ENCODE measurements around the gene LRRC15. TPM values are rescaled to one million over a fixed set of nuclear protein-coding genes. Genes with fewer than 3 reads are reported as not detected.

The LRRC15 gene
- total and polyA plus RNA-seq, 2 donors: 0.33 to 0.55 TPM

- WGBS: 88% methylated on average over 20 of the region's 20 CpGs
- Histone ChIP-seq H3K4me1 (ENCODE audit: control insufficient read depth in 2 of 2, insufficient read depth in 2 of 2, low read length in 2 of 2) (no peaks in the 10 kb centered on the region), H3K27ac (ENCODE audit: low read depth in 1 of 2, low read length in 1 of 2) (no peak overlapping the region), H3K36me3 (ENCODE audit: control insufficient read depth in 2 of 2, insufficient read depth in 2 of 2, low read length in 1 of 2) (no peaks in the 10 kb centered on the region), H3K27me3 (ENCODE audit: control insufficient read depth in 2 of 2, insufficient read depth in 1 of 2, low read length in 1 of 2) (peaks cover 0 to 40% of the 10 kb centered on the region in 2 donors), H3K4me3 (ENCODE audit: low read length in 2 of 2) (no peak overlapping the region), H3K9me3 (ENCODE audit: control insufficient read depth in 2 of 2, insufficient read depth in 1 of 2, low read length in 1 of 2) (no peaks in the 10 kb centered on the region)
- no peak for DNase-seq (ENCODE audit: low read depth in 6 of 9, low spot score in 9 of 9)
Observed at GRCh38 chr3:194382196-194382891, 12.8 kb upstream of the LRRC15 start.

DNA sequence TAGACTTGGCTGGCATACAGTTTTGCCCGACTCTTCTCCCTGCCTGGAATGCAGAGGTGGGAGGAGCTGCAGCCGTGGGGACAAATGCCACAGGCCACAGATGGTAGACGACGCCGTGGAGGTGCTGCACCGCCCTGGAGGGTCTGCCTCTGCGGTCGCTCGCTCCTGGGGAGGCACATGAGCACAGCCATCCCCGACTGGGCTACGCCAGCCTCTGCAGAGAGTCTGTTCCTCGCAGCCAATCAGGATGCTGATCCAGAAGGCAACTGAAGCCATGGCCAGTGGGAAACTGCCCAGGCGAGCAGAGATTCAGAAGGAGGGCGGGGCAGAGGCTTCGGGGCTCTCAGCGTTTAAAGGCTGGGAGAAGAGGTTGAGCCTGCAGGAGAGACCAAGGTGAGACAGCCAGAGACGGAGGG, 11.9 kb upstream of the LRRC15 start:
- WGBS: 85% methylated on average over 17 of the region's 17 CpGs
- no peak for DNase-seq (ENCODE audit: low read depth in 6 of 9, low spot score in 9 of 9)
- peaks cover 0 to 45% of the 10 kb centered on the region in 2 donors for H3K27me3 ChIP-seq (ENCODE audit: control insufficient read depth in 2 of 2, insufficient read depth in 1 of 2, low read length in 1 of 2)
- H3K9me3 ChIP-seq (ENCODE audit: control insufficient read depth in 2 of 2, insufficient read depth in 1 of 2, low read length in 1 of 2): no peaks in the 10 kb centered on the region
- no peaks in the 10 kb centered on the region for H3K36me3 ChIP-seq (ENCODE audit: control insufficient read depth in 2 of 2, insufficient read depth in 2 of 2, low read length in 1 of 2)
- no peak overlapping the region for H3K4me3 ChIP-seq (ENCODE audit: low read length in 2 of 2)
- no peaks in the 10 kb centered on the region for H3K4me1 ChIP-seq (ENCODE audit: control insufficient read depth in 2 of 2, insufficient read depth in 2 of 2, low read length in 2 of 2)
- H3K27ac ChIP-seq (ENCODE audit: low read depth in 1 of 2, low read length in 1 of 2): no peak overlapping the region

DNA sequence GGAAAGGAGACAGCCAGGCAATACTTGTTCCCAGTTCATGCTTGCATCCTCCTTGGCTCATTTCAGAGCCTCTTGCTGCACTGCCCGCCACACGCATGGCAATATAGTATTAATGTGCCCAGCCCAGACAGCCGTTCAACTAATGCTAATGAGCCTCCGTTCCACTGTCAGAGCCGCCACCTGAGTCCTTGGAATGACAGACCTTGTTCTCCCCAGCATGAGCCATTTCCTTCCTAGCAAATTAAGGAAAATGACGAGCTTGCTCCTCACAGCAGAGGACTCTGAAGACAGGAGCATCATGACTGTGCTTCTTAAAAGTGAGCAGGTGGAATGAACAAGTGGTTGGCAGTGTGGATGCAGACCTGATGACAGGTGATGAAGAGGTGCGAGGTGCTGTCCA, 10.8 kb upstream of the LRRC15 start:
- Histone ChIP-seq H3K9me3 (ENCODE audit: control insufficient read depth in 2 of 2, insufficient read depth in 1 of 2, low read length in 1 of 2) (no peaks in the 10 kb centered on the region), H3K4me1 (ENCODE audit: control insufficient read depth in 2 of 2, insufficient read depth in 2 of 2, low read length in 2 of 2) (no peaks in the 10 kb centered on the region), H3K36me3 (ENCODE audit: control insufficient read depth in 2 of 2, insufficient read depth in 2 of 2, low read length in 1 of 2) (no peaks in the 10 kb centered on the region), H3K4me3 (ENCODE audit: low read length in 2 of 2) (no peak overlapping the region), H3K27me3 (ENCODE audit: control insufficient read depth in 2 of 2, insufficient read depth in 1 of 2, low read length in 1 of 2) (peaks cover 0 to 52% of the 10 kb centered on the region in 2 donors), H3K27ac (ENCODE audit: low read depth in 1 of 2, low read length in 1 of 2) (no peak overlapping the region)
- DNase-seq (ENCODE audit: low read depth in 6 of 9, low spot score in 9 of 9): no peak
- WGBS: 93% methylated on average over 7 of the region's 7 CpGs

DNA sequence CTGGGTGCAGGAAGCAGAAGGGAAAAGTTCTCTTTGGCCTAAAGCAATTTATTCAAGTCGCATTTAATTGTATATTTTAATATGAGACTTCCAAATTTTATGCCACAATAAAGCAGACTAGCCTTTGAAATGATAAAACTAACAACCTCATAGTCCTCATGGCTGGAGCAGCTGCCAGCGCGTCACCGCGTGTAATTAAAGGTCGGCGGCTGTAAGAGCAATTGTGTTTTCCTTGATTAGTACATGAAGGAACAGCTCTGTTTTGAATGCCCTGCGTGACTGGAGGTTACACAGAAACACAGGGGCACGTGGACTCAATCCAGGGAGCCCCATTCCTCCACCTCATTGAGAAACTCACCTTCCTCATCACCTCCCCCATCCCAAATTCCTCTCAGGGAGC, 10.1 kb upstream of the LRRC15 start:
- H3K27me3 ChIP-seq (ENCODE audit: control insufficient read depth in 2 of 2, insufficient read depth in 1 of 2, low read length in 1 of 2): peaks cover 0 to 54% of the 10 kb centered on the region in 2 donors
- DNase-seq (ENCODE audit: low read depth in 6 of 9, low spot score in 9 of 9): no peak
- no peaks in the 10 kb centered on the region for H3K4me1 ChIP-seq (ENCODE audit: control insufficient read depth in 2 of 2, insufficient read depth in 2 of 2, low read length in 2 of 2)
- WGBS: 90% methylated on average over 9 of the region's 9 CpGs
- H3K27ac ChIP-seq (ENCODE audit: low read depth in 1 of 2, low read length in 1 of 2): no peak overlapping the region
- H3K36me3 ChIP-seq (ENCODE audit: control insufficient read depth in 2 of 2, insufficient read depth in 2 of 2, low read length in 1 of 2): no peaks in the 10 kb centered on the region
- no peaks in the 10 kb centered on the region for H3K9me3 ChIP-seq (ENCODE audit: control insufficient read depth in 2 of 2, insufficient read depth in 1 of 2, low read length in 1 of 2)
- H3K4me3 ChIP-seq (ENCODE audit: low read length in 2 of 2): no peak overlapping the region

- no peak overlapping the region for H3K4me3 ChIP-seq (ENCODE audit: low read length in 2 of 2)
- no peak for DNase-seq (ENCODE audit: low read depth in 6 of 9, low spot score in 9 of 9)
- no peak overlapping the region for H3K27ac ChIP-seq (ENCODE audit: low read depth in 1 of 2, low read length in 1 of 2)
- no peaks in the 10 kb centered on the region for H3K9me3 ChIP-seq (ENCODE audit: control insufficient read depth in 2 of 2, insufficient read depth in 1 of 2, low read length in 1 of 2)
- 92% methylated on average over 6 of the region's 6 CpGs for WGBS
- H3K36me3 ChIP-seq (ENCODE audit: control insufficient read depth in 2 of 2, insufficient read depth in 2 of 2, low read length in 1 of 2): no peaks in the 10 kb centered on the region
- peaks cover 0 to 51% of the 10 kb centered on the region in 2 donors for H3K27me3 ChIP-seq (ENCODE audit: control insufficient read depth in 2 of 2, insufficient read depth in 1 of 2, low read length in 1 of 2)
- no peaks in the 10 kb centered on the region for H3K4me1 ChIP-seq (ENCODE audit: control insufficient read depth in 2 of 2, insufficient read depth in 2 of 2, low read length in 2 of 2)
Observed at GRCh38 chr3:194379231-194379630, 9.7 kb upstream of the LRRC15 start.

GRCh38 chr3:194377708-194378107, 8.2 kb upstream of the LRRC15 start:
- DNase-seq (ENCODE audit: low read depth in 6 of 9, low spot score in 9 of 9): no peak
- Histone ChIP-seq H3K9me3 (ENCODE audit: control insufficient read depth in 2 of 2, insufficient read depth in 1 of 2, low read length in 1 of 2) (no peaks in the 10 kb centered on the region), H3K4me1 (ENCODE audit: control insufficient read depth in 2 of 2, insufficient read depth in 2 of 2, low read length in 2 of 2) (no peaks in the 10 kb centered on the region), H3K27me3 (ENCODE audit: control insufficient read depth in 2 of 2, insufficient read depth in 1 of 2, low read length in 1 of 2) (peaks cover 0 to 48% of the 10 kb centered on the region in 2 donors), H3K27ac (ENCODE audit: low read depth in 1 of 2, low read length in 1 of 2) (no peak overlapping the region), H3K36me3 (ENCODE audit: control insufficient read depth in 2 of 2, insufficient read depth in 2 of 2, low read length in 1 of 2) (no peaks in the 10 kb centered on the region), H3K4me3 (ENCODE audit: low read length in 2 of 2) (no peak overlapping the region)
- 98% methylated on average over 1 of the region's 1 CpG for WGBS

GRCh38 chr3:194376241-194376560, 6.7 kb upstream of the LRRC15 start:
- H3K4me1 ChIP-seq (ENCODE audit: control insufficient read depth in 2 of 2, insufficient read depth in 2 of 2, low read length in 2 of 2): no peaks in the 10 kb centered on the region
- no peak for DNase-seq (ENCODE audit: low read depth in 6 of 9, low spot score in 9 of 9)
- no peaks in the 10 kb centered on the region for H3K36me3 ChIP-seq (ENCODE audit: control insufficient read depth in 2 of 2, insufficient read depth in 2 of 2, low read length in 1 of 2)
- no peaks in the 10 kb centered on the region for H3K9me3 ChIP-seq (ENCODE audit: control insufficient read depth in 2 of 2, insufficient read depth in 1 of 2, low read length in 1 of 2)
- H3K27me3 ChIP-seq (ENCODE audit: control insufficient read depth in 2 of 2, insufficient read depth in 1 of 2, low read length in 1 of 2): peaks cover 0 to 54% of the 10 kb centered on the region in 2 donors
- no peak overlapping the region for H3K27ac ChIP-seq (ENCODE audit: low read depth in 1 of 2, low read length in 1 of 2)
- WGBS: 90% methylated on average over 10 of the region's 10 CpGs
- no peak overlapping the region for H3K4me3 ChIP-seq (ENCODE audit: low read length in 2 of 2)

GRCh38 chr3:194375473-194376240, 6.1 kb upstream of the LRRC15 start:
- Histone ChIP-seq H3K27ac (ENCODE audit: low read depth in 1 of 2, low read length in 1 of 2) (no peak overlapping the region), H3K9me3 (ENCODE audit: control insufficient read depth in 2 of 2, insufficient read depth in 1 of 2, low read length in 1 of 2) (no peaks in the 10 kb centered on the region), H3K36me3 (ENCODE audit: control insufficient read depth in 2 of 2, insufficient read depth in 2 of 2, low read length in 1 of 2) (no peaks in the 10 kb centered on the region), H3K4me3 (ENCODE audit: low read length in 2 of 2) (no peak overlapping the region), H3K4me1 (ENCODE audit: control insufficient read depth in 2 of 2, insufficient read depth in 2 of 2, low read length in 2 of 2) (no peaks in the 10 kb centered on the region), H3K27me3 (ENCODE audit: control insufficient read depth in 2 of 2, insufficient read depth in 1 of 2, low read length in 1 of 2) (peaks cover 0 to 56% of the 10 kb centered on the region in 2 donors)
- DNase-seq (ENCODE audit: low read depth in 6 of 9, low spot score in 9 of 9): no peak
- 78% methylated on average over 15 of the region's 15 CpGs for WGBS

- peaks cover 3 to 60% of the 10 kb centered on the region in 2 donors for H3K27me3 ChIP-seq (ENCODE audit: control insufficient read depth in 2 of 2, insufficient read depth in 1 of 2, low read length in 1 of 2)
- no peaks in the 10 kb centered on the region for H3K36me3 ChIP-seq (ENCODE audit: control insufficient read depth in 2 of 2, insufficient read depth in 2 of 2, low read length in 1 of 2)
- DNase-seq (ENCODE audit: low read depth in 6 of 9, low spot score in 9 of 9): no peak
- no peak overlapping the region for H3K27ac ChIP-seq (ENCODE audit: low read depth in 1 of 2, low read length in 1 of 2)
- 93% methylated on average over 10 of the region's 10 CpGs for WGBS
- no peak overlapping the region for H3K4me3 ChIP-seq (ENCODE audit: low read length in 2 of 2)
- no peaks in the 10 kb centered on the region for H3K4me1 ChIP-seq (ENCODE audit: control insufficient read depth in 2 of 2, insufficient read depth in 2 of 2, low read length in 2 of 2)
- no peaks in the 10 kb centered on the region for H3K9me3 ChIP-seq (ENCODE audit: control insufficient read depth in 2 of 2, insufficient read depth in 1 of 2, low read length in 1 of 2)
Observed at GRCh38 chr3:194374935-194375334, 5.4 kb upstream of the LRRC15 start.
